H9 (cell line): ENCODE data around the gene PDIA4. TPM values are rescaled to one million over a fixed set of nuclear protein-coding genes. Genes with fewer than 3 reads are reported as not detected.
"Not testable (repeated sequence)": the region's sequence is repeated elsewhere in the genome, so short reads cannot be mapped to it uniquely, and the experiment has no call there.

Source experiments
- DNase-seq: peaks from one replicate; pipeline ENCODE4 v3.0.0-alpha.2; 2017
- H2AFZ ChIP-seq: one replicate; pipeline ENCODE4 v1.6.1; 2013; ENCODE audit warnings: mild to moderate bottlenecking, low read length, control low read depth, moderate library complexity
- H2AK5ac ChIP-seq: 2 replicates; pipeline ENCODE4 v1.6.1; 2013; ENCODE audit warnings: low read length, control low read depth, mixed read lengths; ENCODE audit not compliant: insufficient read length
- H2BK120ac ChIP-seq: one replicate; pipeline ENCODE4 v1.6.1; 2013; ENCODE audit warnings: low read depth, mild to moderate bottlenecking, low read length, control low read depth, inconsistent platforms; ENCODE audit not compliant: poor library complexity, severe bottlenecking
- H2BK12ac ChIP-seq: 2 replicates; pipeline ENCODE4 v1.6.1; 2013; ENCODE audit warnings: low read length, control low read depth, mixed read lengths, low read depth; ENCODE audit not compliant: insufficient read length
- H2BK15ac ChIP-seq: 2 replicates; pipeline ENCODE4 v1.6.1; 2013; ENCODE audit warnings: low read depth, low read length, control low read depth
- H2BK20ac ChIP-seq: one replicate; pipeline ENCODE4 v1.6.1; 2013; ENCODE audit warnings: low read depth, mild to moderate bottlenecking, low read length, control low read depth, inconsistent platforms; ENCODE audit not compliant: poor library complexity, severe bottlenecking
- H2BK5ac ChIP-seq: 2 replicates; pipeline ENCODE4 v1.6.1; 2013; ENCODE audit warnings: low read length, control low read depth, mixed read lengths; ENCODE audit not compliant: insufficient read length
- H3K14ac ChIP-seq: 2 replicates; pipeline ENCODE4 v1.6.1; 2013; ENCODE audit warnings: low read length, control low read depth; ENCODE audit not compliant: insufficient read depth
- H3K18ac ChIP-seq: 2 replicates; pipeline ENCODE4 v1.6.1; 2013; ENCODE audit warnings: low read depth, mild to moderate bottlenecking, mixed read lengths, low read length, control low read depth; ENCODE audit not compliant: insufficient read length
- H3K23ac ChIP-seq: 2 replicates; pipeline ENCODE4 v1.6.1; 2013; ENCODE audit warnings: low read length, control low read depth, mixed read lengths, low read depth; ENCODE audit not compliant: insufficient read length
- H3K23me2 ChIP-seq: 2 replicates; pipeline ENCODE4 v1.6.1; 2013; ENCODE audit warnings: low read depth, mild to moderate bottlenecking, mixed read lengths, low read length, control low read depth; ENCODE audit not compliant: insufficient read length, poor library complexity, severe bottlenecking
- H3K27ac ChIP-seq: 2 replicates; pipeline ENCODE4 v1.5.1; 2013; ENCODE audit warnings: low read length, control low read depth, mixed read lengths, low read depth; ENCODE audit not compliant: insufficient read length
- H3K27me3 ChIP-seq: 2 replicates; pipeline ENCODE4 v1.6.1; 2013; ENCODE audit warnings: low read length, control low read depth, inconsistent platforms; ENCODE audit not compliant: insufficient read depth
- H3K4ac ChIP-seq: 2 replicates; pipeline ENCODE4 v1.6.1; 2013; ENCODE audit warnings: low read depth, mild to moderate bottlenecking, control low read depth, inconsistent platforms, low read length, moderate library complexity
- H3K4me1 ChIP-seq: 2 replicates; pipeline ENCODE4 v1.6.1; 2013; ENCODE audit warnings: low read length, control low read depth, inconsistent platforms; ENCODE audit not compliant: insufficient read depth
- H3K4me2 ChIP-seq: 2 replicates; pipeline ENCODE4 v1.6.1; 2013; ENCODE audit warnings: low read length, control low read depth, mixed read lengths; ENCODE audit not compliant: insufficient read length, insufficient read depth
- H3K56ac ChIP-seq: 2 replicates; pipeline ENCODE4 v1.6.1; 2013; ENCODE audit warnings: low read depth, mild to moderate bottlenecking, mixed read lengths, low read length, control low read depth; ENCODE audit not compliant: insufficient read length
- H3K79me1 ChIP-seq: 2 replicates; pipeline ENCODE4 v1.6.1; 2013; ENCODE audit warnings: low read depth, mild to moderate bottlenecking, moderate library complexity, low read length, control low read depth, inconsistent platforms; ENCODE audit not compliant: insufficient read depth, poor library complexity, severe bottlenecking
- H3K79me2 ChIP-seq: 2 replicates; pipeline ENCODE4 v1.6.1; 2013; ENCODE audit warnings: low read length, control low read depth, inconsistent platforms; ENCODE audit not compliant: insufficient read depth
- H3K9ac ChIP-seq: 2 replicates; pipeline ENCODE4 v1.6.1; 2013; ENCODE audit warnings: low read length, control low read depth, mixed read lengths; ENCODE audit not compliant: insufficient read length; ENCODE audit errors: extremely low read depth
- H3K9me3 ChIP-seq: one replicate; pipeline ENCODE4 v1.6.1; 2013; ENCODE audit warnings: low read depth, low read length, inconsistent platforms; ENCODE audit not compliant: control insufficient read depth
- H3T11ph ChIP-seq: one replicate; pipeline ENCODE4 v1.6.1; 2013; ENCODE audit warnings: mild to moderate bottlenecking, low read length, control low read depth, inconsistent platforms
- H4K20me1 ChIP-seq: one replicate; pipeline ENCODE4 v1.6.1; 2013; ENCODE audit not compliant: control insufficient read depth, insufficient read length, insufficient read depth
- H4K5ac ChIP-seq: 2 replicates; pipeline ENCODE4 v1.6.1; 2013; ENCODE audit warnings: low read depth, mild to moderate bottlenecking, mixed read lengths, low read length, control low read depth; ENCODE audit not compliant: insufficient read length
- H4K8ac ChIP-seq: replicated peaks from 2 replicates; pipeline ENCODE4 v1.6.1; 2013; ENCODE audit warnings: low read length, control low read depth, mixed read lengths, low read depth; ENCODE audit not compliant: insufficient read length
- H4K91ac ChIP-seq: 2 replicates; pipeline ENCODE4 v1.6.1; 2013; ENCODE audit warnings: low read depth, mild to moderate bottlenecking, moderate library complexity, mixed read lengths, low read length, control low read depth; ENCODE audit not compliant: insufficient read length
- H3K27ac Mint-ChIP-seq, 3 experiments: 2 replicates in 2 of 3; 3 replicates in 1 of 3; pipeline ENCODE4 v1.8.0; 2020 to 2021; ENCODE audit warnings: mixed read lengths in 3 of 3, mild to moderate bottlenecking in 1 of 3, moderate library complexity in 1 of 3
- H3K27me3 Mint-ChIP-seq: 2 replicates; pipeline ENCODE4 v1.8.0; 2021; ENCODE audit warnings: low read depth, mild to moderate bottlenecking, moderate library complexity, mixed read lengths
- H3K36me3 Mint-ChIP-seq, 3 experiments: 2 replicates in 2 of 3; 3 replicates in 1 of 3; pipeline ENCODE4 v1.8.0; 2020 to 2021; ENCODE audit warnings: low read depth in 3 of 3, mixed read lengths in 3 of 3; ENCODE audit not compliant: insufficient read depth in 1 of 3
- H3K4me1 Mint-ChIP-seq, 2 experiments: 2 replicates each; pipeline ENCODE4 v1.8.0; 2020; ENCODE audit warnings: mixed read lengths in 2 of 2
- H3K4me3 Mint-ChIP-seq, 2 experiments: 2 replicates in 1 of 2; 3 replicates in 1 of 2; pipeline ENCODE4 v1.8.0; 2020 to 2021; ENCODE audit warnings: mild to moderate bottlenecking in 2 of 2, mixed read lengths in 2 of 2, moderate library complexity in 1 of 2
- H3K9me3 Mint-ChIP-seq, 2 experiments: 2 replicates in 1 of 2; 3 replicates in 1 of 2; pipeline ENCODE4 v1.8.0; 2020; ENCODE audit warnings: mild to moderate bottlenecking in 2 of 2, mixed read lengths in 2 of 2, moderate library complexity in 1 of 2
- CTCF ChIP-seq: fragments of 200-600 bp; sonication (generic); conservative IDR thresholded peaks from 3 replicates; pipeline ENCODE4 v1.8.0; 2021; ENCODE audit warnings: antibody characterized with exemption, mild to moderate bottlenecking
- WGBS: extraction: QIAGEN DNeasy Blood & Tissue Kit; methylation state at CpG from one replicate; pipeline ENCODE4 v1.1.7; 2013; ENCODE audit warnings: missing lambda C conversion rate, low lambda C conversion rate, mixed read lengths; ENCODE audit not compliant: insufficient read length; ENCODE audit errors: extremely low coverage; 5-methylcytosine and 5-hydroxymethylcytosine counted together
- total RNA-seq: library from RNA; stranded (reverse); gene quantifications from 2 replicates; pipeline ENCODE4 v1.2.1, GENCODE V29; 2021

PDIA4 gene
- total RNA-seq, 1 experiment from 2014 or later = 217 TPM

GRCh38 chr7:149031353-149031910 is 3.1 kb upstream of the PDIA4 start:
- H3K9me3 Mint-ChIP-seq = no peaks in the 10 kb centered on the region; a peak in 3 of 5 replicates
- no peak overlapping the region for H3T11ph ChIP-seq
- no peaks in the 10 kb centered on the region for H3K9me3 ChIP-seq
- H3K4me3 Mint-ChIP-seq = no peak overlapping the region
- H3K79me1 ChIP-seq = no peaks in the 10 kb centered on the region
- no peak overlapping the region for H2BK12ac ChIP-seq
- no peak overlapping the region for H4K91ac ChIP-seq
- no peak overlapping the region for H2BK15ac ChIP-seq
- WGBS = no CpG with 5 or more reads among the region's 3 CpGs
- H3K27ac Mint-ChIP-seq = no peak overlapping the region
- H3K79me2 ChIP-seq = peaks cover 14% of the 10 kb centered on the region; the same call in 1 of the 2 replicates
- H3K14ac ChIP-seq = no peak overlapping the region
- peaks cover 0 to 4% (median 3%) of the 10 kb centered on the region in 3 experiments; a peak in 3 of 7 replicates for H3K36me3 Mint-ChIP-seq
- no peak for DNase-seq
- H2BK120ac ChIP-seq = no peak overlapping the region
- H4K5ac ChIP-seq = no peak overlapping the region
- H3K4me1 ChIP-seq = peaks cover 3% of the 10 kb centered on the region; the same call in 1 of the 2 replicates
- no peak overlapping the region for H2AK5ac ChIP-seq
- H3K27me3 Mint-ChIP-seq = peaks cover 22% of the 10 kb centered on the region
- H4K8ac ChIP-seq = no peak overlapping the region
- no peak overlapping the region for H3K4ac ChIP-seq
- H3K23ac ChIP-seq = no peak overlapping the region
- no peak overlapping the region for H3K27ac ChIP-seq
- H2AFZ ChIP-seq = no peak overlapping the region
- H3K9ac ChIP-seq = no peak overlapping the region
- H4K20me1 ChIP-seq = no peaks in the 10 kb centered on the region
- TF ChIP-seq CTCF = no peak
- no peak overlapping the region for H2BK5ac ChIP-seq
- H3K18ac ChIP-seq = no peak overlapping the region
- no peak overlapping the region for H2BK20ac ChIP-seq
- H3K4me1 Mint-ChIP-seq = peaks cover 17% of the 10 kb centered on the region in 2 experiments
- no peak overlapping the region for H3K56ac ChIP-seq
- no peak overlapping the region for H3K4me2 ChIP-seq
- H3K27me3 ChIP-seq = no peaks in the 10 kb centered on the region
- H3K23me2 ChIP-seq = peaks cover 6% of the 10 kb centered on the region

- H3K27ac Mint-ChIP-seq, H3K27ac ChIP-seq, H3K4me2 ChIP-seq, H2BK5ac ChIP-seq, H2BK20ac ChIP-seq, H3K23me2 ChIP-seq, H3K9ac ChIP-seq, H3K56ac ChIP-seq, H3K4me3 Mint-ChIP-seq, H2AFZ ChIP-seq, H3K9me3 ChIP-seq, H3K23ac ChIP-seq, H4K91ac ChIP-seq, H3K18ac ChIP-seq, H2BK120ac ChIP-seq, H4K5ac ChIP-seq, H3K79me1 ChIP-seq, H3K4ac ChIP-seq, H3K36me3 Mint-ChIP-seq, H3T11ph ChIP-seq, DNase-seq, H4K20me1 ChIP-seq, H3K27me3 ChIP-seq, H3K9me3 Mint-ChIP-seq, H2BK12ac ChIP-seq, H3K14ac ChIP-seq, H3K4me1 ChIP-seq, H2AK5ac ChIP-seq, H4K8ac ChIP-seq, H2BK15ac ChIP-seq: not testable (repeated sequence)
- no CpG with 5 or more reads among the region's 9 CpGs for WGBS
- peaks cover 22% of the 10 kb centered on the region for H3K27me3 Mint-ChIP-seq
- H3K79me2 ChIP-seq = peaks cover 23% of the 10 kb centered on the region; the same call in 1 of the 2 replicates
- peaks cover 23% of the 10 kb centered on the region in 2 experiments for H3K4me1 Mint-ChIP-seq
These were observed 2.1 kb upstream of the PDIA4 start for GRCh38 chr7:149030439-149030838.
